NT2/D1 (cell line): Measurements from ENCODE around the gene MBNL2.
A peak's percentile ranks its signal among the peaks of the same experiment; 100 is the strongest.
"Not testable (repeated sequence)": the region's sequence is repeated elsewhere in the genome, so short reads cannot be mapped to it uniquely, and the experiment has no call there.

ENCODE experiments used
- DNase-seq: peaks from one replicate; pipeline ENCODE4 v3.0.0-alpha.2; 2011; ENCODE audit warnings: low read depth, low spot score
- H3K27me3 ChIP-seq: 2 replicates; pipeline ENCODE4 v1.6.0; 2011; ENCODE audit warnings: mild to moderate bottlenecking; ENCODE audit not compliant: insufficient read length, insufficient read depth
- H3K36me3 ChIP-seq: 2 replicates; pipeline ENCODE4 v1.6.1; 2011; ENCODE audit warnings: mild to moderate bottlenecking, low read length, mixed read lengths; ENCODE audit not compliant: insufficient read depth, insufficient read length
- H3K4me1 ChIP-seq: 2 replicates; pipeline ENCODE4 v1.5.1; 2011; ENCODE audit not compliant: insufficient read depth, insufficient read length
- H3K4me3 ChIP-seq: 2 replicates; pipeline ENCODE4 v1.5.1; 2011; ENCODE audit warnings: low read depth; ENCODE audit not compliant: insufficient read length
- H3K9ac ChIP-seq: 2 replicates; pipeline ENCODE4 v1.6.0; 2011; ENCODE audit warnings: low read depth; ENCODE audit not compliant: insufficient read length
- H3K9me3 ChIP-seq: 2 replicates; pipeline ENCODE4 v1.5.1; 2011; ENCODE audit warnings: mild to moderate bottlenecking, low read length; ENCODE audit not compliant: insufficient read depth
- SUZ12 ChIP-seq: IDR thresholded peaks from 2 replicates; pipeline ENCODE4 v1.6.1; 2011; ENCODE audit not compliant: insufficient read length, insufficient read depth; ENCODE audit errors: extremely low read depth
- YY1 ChIP-seq: IDR thresholded peaks from 2 replicates; pipeline ENCODE4 v1.6.1; 2011; ENCODE audit not compliant: insufficient read length, insufficient read depth
- ZNF274 ChIP-seq: IDR thresholded peaks from 2 replicates; pipeline ENCODE4 v1.6.1; 2011; ENCODE audit warnings: mild to moderate bottlenecking, low read depth, low read length

The MBNL2 gene

GRCh38 chr13:97346097-97346496 is 124.0 kb downstream of the MBNL2 start:
- no peak for TF ChIP-seq YY1
- TF ChIP-seq SUZ12: no peak
- no peak for TF ChIP-seq ZNF274
- Histone ChIP-seq H3K4me1 (no peaks in the 10 kb centered on the region), H3K9me3 (0 out of 2 replicates have a peak, but pooled peaks cover 5% of the 10 kb centered on the region), H3K27me3 (peaks cover 36% of the 10 kb centered on the region), H3K36me3 (no peaks in the 10 kb centered on the region), H3K4me3 (no peak overlapping the region), H3K9ac (no peak overlapping the region)
- no peak for DNase-seq

- Histone ChIP-seq H3K4me3 (peak overlapping the region; percentile 51), H3K36me3 (no peaks in the 10 kb centered on the region)
Observed at GRCh38 chr13:97346561-97347254, 124.6 kb downstream of the MBNL2 start.

GRCh38 chr13:97347255-97347932 is 125.3 kb downstream of the MBNL2 start:
- H3K27me3 ChIP-seq: peaks cover 36% of the 10 kb centered on the region
- H3K9me3 ChIP-seq: 0 out of 2 replicates have a peak, but pooled peaks cover 7% of the 10 kb centered on the region
- peak overlapping the region; percentile 63 for H3K9ac ChIP-seq
- TF ChIP-seq YY1 (no peak), SUZ12 (no peak), ZNF274 (no peak)
- no peaks in the 10 kb centered on the region for H3K4me1 ChIP-seq
- peak overlapping the region; percentile 51 for H3K4me3 ChIP-seq
- DNase-seq: no peak
- no peaks in the 10 kb centered on the region for H3K36me3 ChIP-seq

More at GRCh38 chr13:97346561-97347254, 124.6 kb downstream of the MBNL2 start:
- Histone ChIP-seq H3K9ac (peak overlapping the region; percentile 63), H3K4me1 (no peaks in the 10 kb centered on the region), H3K9me3 (0 out of 2 replicates have a peak, but pooled peaks cover 7% of the 10 kb centered on the region), H3K27me3 (peaks cover 36% of the 10 kb centered on the region)
- peak; percentile 33 for DNase-seq
- no peak for TF ChIP-seq SUZ12
- TF ChIP-seq YY1: no peak
- no peak for TF ChIP-seq ZNF274

- DNase-seq: no peak
- no peaks in the 10 kb centered on the region for H3K4me1 ChIP-seq
- no peaks in the 10 kb centered on the region for H3K36me3 ChIP-seq
- no peak overlapping the region for H3K9ac ChIP-seq
- TF ChIP-seq SUZ12 (no peak), ZNF274 (no peak), YY1 (no peak)
- peaks cover 36% of the 10 kb centered on the region for H3K27me3 ChIP-seq
- H3K9me3 ChIP-seq: 0 out of 2 replicates have a peak, but pooled peaks cover 7% of the 10 kb centered on the region
- H3K4me3 ChIP-seq: no peak overlapping the region
Observed at GRCh38 chr13:97348569-97349100, 126.5 kb downstream of the MBNL2 start.

- not testable (repeated sequence) for H3K4me3 ChIP-seq, H3K9ac ChIP-seq, DNase-seq, H3K4me1 ChIP-seq, H3K9me3 ChIP-seq, H3K36me3 ChIP-seq
- peaks cover 18% of the 10 kb centered on the region for H3K27me3 ChIP-seq
Observed at GRCh38 chr13:97352012-97352411, 129.9 kb downstream of the MBNL2 start.

GRCh38 chr13:97352815-97353214 is 130.7 kb downstream of the MBNL2 start:
- H3K4me3 ChIP-seq: no peak overlapping the region
- TF ChIP-seq ZNF274 (no peak), YY1 (no peak), SUZ12 (no peak)
- H3K36me3 ChIP-seq: peaks cover 3% of the 10 kb centered on the region
- no peaks in the 10 kb centered on the region for H3K4me1 ChIP-seq
- no peak overlapping the region for H3K9ac ChIP-seq
- DNase-seq: no peak
- peaks cover 7% of the 10 kb centered on the region; the same call in 1 of the 2 replicates for H3K9me3 ChIP-seq
- H3K27me3 ChIP-seq: peaks cover 12% of the 10 kb centered on the region

- peaks cover 3% of the 10 kb centered on the region for H3K36me3 ChIP-seq
- DNase-seq: no peak
- TF ChIP-seq SUZ12: no peak
- no peak for TF ChIP-seq ZNF274
- TF ChIP-seq YY1: no peak
Observed at GRCh38 chr13:97353927-97354675, 132.0 kb downstream of the MBNL2 start.

More at GRCh38 chr13:97353927-97354675, 132.0 kb downstream of the MBNL2 start:
- Histone ChIP-seq H3K4me3 (no peak overlapping the region), H3K9me3 (peaks cover 7% of the 10 kb centered on the region; the same call in 1 of the 2 replicates), H3K4me1 (no peaks in the 10 kb centered on the region), H3K9ac (no peak overlapping the region), H3K27me3 (no peaks in the 10 kb centered on the region)
